ENCODE measurements around the gene ANKRD7.

ANKRD7 gene

GRCh38 chr7:118243695-118244094 lies 19.2 kb downstream of the ANKRD7 start:
- Histone ChIP-seq H3K27me3 (ENCODE audit: control insufficient read depth, insufficient read depth, low read length) (no peaks in the 10 kb centered on the region), H3K4me1 (ENCODE audit: control insufficient read depth, low read depth, low read length) (peaks cover 6% of the 10 kb centered on the region), H3K9ac (ENCODE audit: low read length) (no peak overlapping the region), H3K4me3 (ENCODE audit: low read length) (no peak overlapping the region), H3K36me3 (ENCODE audit: control insufficient read depth, low read depth, low read length) (no peaks in the 10 kb centered on the region), H3K9me3 (ENCODE audit: control insufficient read depth, low read depth, low read length) (no peaks in the 10 kb centered on the region), H3K27ac (ENCODE audit: low read length) (no peak overlapping the region)

GRCh38 chr7:118245267-118246040 lies 20.9 kb downstream of the ANKRD7 start:
- peaks cover 6% of the 10 kb centered on the region for H3K4me1 ChIP-seq (ENCODE audit: control insufficient read depth, low read depth, low read length)
- no peaks in the 10 kb centered on the region for H3K27me3 ChIP-seq (ENCODE audit: control insufficient read depth, insufficient read depth, low read length)
- no peak overlapping the region for H3K4me3 ChIP-seq (ENCODE audit: low read length)
- no peak overlapping the region for H3K9ac ChIP-seq (ENCODE audit: low read length)
- no peak overlapping the region for H3K27ac ChIP-seq (ENCODE audit: low read length)
- no peaks in the 10 kb centered on the region for H3K9me3 ChIP-seq (ENCODE audit: control insufficient read depth, low read depth, low read length)
- H3K36me3 ChIP-seq (ENCODE audit: control insufficient read depth, low read depth, low read length): no peaks in the 10 kb centered on the region

- H3K36me3 ChIP-seq (ENCODE audit: control insufficient read depth, low read depth, low read length): no peaks in the 10 kb centered on the region
- peaks cover 4% of the 10 kb centered on the region for H3K4me1 ChIP-seq (ENCODE audit: control insufficient read depth, low read depth, low read length)
- no peak overlapping the region for H3K9ac ChIP-seq (ENCODE audit: low read length)
- H3K27ac ChIP-seq (ENCODE audit: low read length): no peak overlapping the region
- no peak overlapping the region for H3K4me3 ChIP-seq (ENCODE audit: low read length)
- no peaks in the 10 kb centered on the region for H3K9me3 ChIP-seq (ENCODE audit: control insufficient read depth, low read depth, low read length)
- no peaks in the 10 kb centered on the region for H3K27me3 ChIP-seq (ENCODE audit: control insufficient read depth, insufficient read depth, low read length)
These were observed 26.5 kb downstream of the ANKRD7 start for GRCh38 chr7:118250860-118251494.

- no peak overlapping the region for H3K4me3 ChIP-seq (ENCODE audit: low read length)
- H3K4me1 ChIP-seq (ENCODE audit: control insufficient read depth, low read depth, low read length): peaks cover 4% of the 10 kb centered on the region
These were observed 27.6 kb downstream of the ANKRD7 start for GRCh38 chr7:118252087-118252486.

GRCh38 chr7:118259115-118259514 lies 34.6 kb downstream of the ANKRD7 start:
- Histone ChIP-seq H3K4me3 (ENCODE audit: low read length) (no peak overlapping the region), H3K9me3 (ENCODE audit: control insufficient read depth, low read depth, low read length) (no peaks in the 10 kb centered on the region), H3K27me3 (ENCODE audit: control insufficient read depth, insufficient read depth, low read length) (no peaks in the 10 kb centered on the region), H3K4me1 (ENCODE audit: control insufficient read depth, low read depth, low read length) (no peaks in the 10 kb centered on the region), H3K9ac (ENCODE audit: low read length) (no peak overlapping the region), H3K27ac (ENCODE audit: low read length) (no peak overlapping the region), H3K36me3 (ENCODE audit: control insufficient read depth, low read depth, low read length) (no peaks in the 10 kb centered on the region)

More at GRCh38 chr7:118252087-118252486, 27.6 kb downstream of the ANKRD7 start:
- Histone ChIP-seq H3K36me3 (ENCODE audit: control insufficient read depth, low read depth, low read length) (no peaks in the 10 kb centered on the region), H3K27me3 (ENCODE audit: control insufficient read depth, insufficient read depth, low read length) (no peaks in the 10 kb centered on the region), H3K9me3 (ENCODE audit: control insufficient read depth, low read depth, low read length) (no peaks in the 10 kb centered on the region), H3K27ac (ENCODE audit: low read length) (no peak overlapping the region), H3K9ac (ENCODE audit: low read length) (no peak overlapping the region)

- H3K4me3 ChIP-seq (ENCODE audit: low read length): no peak overlapping the region
- no peak overlapping the region for H3K27ac ChIP-seq (ENCODE audit: low read length)
- no peaks in the 10 kb centered on the region for H3K9me3 ChIP-seq (ENCODE audit: control insufficient read depth, low read depth, low read length)
- H3K36me3 ChIP-seq (ENCODE audit: control insufficient read depth, low read depth, low read length): no peaks in the 10 kb centered on the region
- H3K27me3 ChIP-seq (ENCODE audit: control insufficient read depth, insufficient read depth, low read length): no peaks in the 10 kb centered on the region
- no peaks in the 10 kb centered on the region for H3K4me1 ChIP-seq (ENCODE audit: control insufficient read depth, low read depth, low read length)
- no peak overlapping the region for H3K9ac ChIP-seq (ENCODE audit: low read length)
These were observed 40.3 kb downstream of the ANKRD7 start for GRCh38 chr7:118264836-118265235.

- no peak overlapping the region for H3K9ac ChIP-seq (ENCODE audit: low read length)
- H3K27ac ChIP-seq (ENCODE audit: low read length): no peak overlapping the region
- H3K4me3 ChIP-seq (ENCODE audit: low read length): no peak overlapping the region
- H3K27me3 ChIP-seq (ENCODE audit: control insufficient read depth, insufficient read depth, low read length): no peaks in the 10 kb centered on the region
- H3K36me3 ChIP-seq (ENCODE audit: control insufficient read depth, low read depth, low read length): no peaks in the 10 kb centered on the region
- no peaks in the 10 kb centered on the region for H3K4me1 ChIP-seq (ENCODE audit: control insufficient read depth, low read depth, low read length)
- H3K9me3 ChIP-seq (ENCODE audit: control insufficient read depth, low read depth, low read length): no peaks in the 10 kb centered on the region
These were observed 56.0 kb downstream of the ANKRD7 start for GRCh38 chr7:118280319-118281012.

GRCh38 chr7:118281196-118281595 lies 56.7 kb downstream of the ANKRD7 start:
- H3K27ac ChIP-seq (ENCODE audit: low read length): no peak overlapping the region
- H3K27me3 ChIP-seq (ENCODE audit: control insufficient read depth, insufficient read depth, low read length): no peaks in the 10 kb centered on the region
- no peak overlapping the region for H3K9ac ChIP-seq (ENCODE audit: low read length)

GRCh38 chr7:118285358-118285757 lies 60.9 kb downstream of the ANKRD7 start:
- Histone ChIP-seq H3K36me3 (ENCODE audit: control insufficient read depth, low read depth, low read length) (no peaks in the 10 kb centered on the region), H3K9ac (ENCODE audit: low read length) (no peak overlapping the region), H3K4me3 (ENCODE audit: low read length) (no peak overlapping the region), H3K27ac (ENCODE audit: low read length) (no peak overlapping the region), H3K9me3 (ENCODE audit: control insufficient read depth, low read depth, low read length) (no peaks in the 10 kb centered on the region), H3K4me1 (ENCODE audit: control insufficient read depth, low read depth, low read length) (no peaks in the 10 kb centered on the region), H3K27me3 (ENCODE audit: control insufficient read depth, insufficient read depth, low read length) (no peaks in the 10 kb centered on the region)

More at GRCh38 chr7:118281196-118281595, 56.7 kb downstream of the ANKRD7 start:
- Histone ChIP-seq H3K9me3 (ENCODE audit: control insufficient read depth, low read depth, low read length) (no peaks in the 10 kb centered on the region), H3K4me3 (ENCODE audit: low read length) (no peak overlapping the region), H3K36me3 (ENCODE audit: control insufficient read depth, low read depth, low read length) (no peaks in the 10 kb centered on the region), H3K4me1 (ENCODE audit: control insufficient read depth, low read depth, low read length) (no peaks in the 10 kb centered on the region)

GRCh38 chr7:118286131-118286530 lies 61.6 kb downstream of the ANKRD7 start:
- no peaks in the 10 kb centered on the region for H3K4me1 ChIP-seq (ENCODE audit: control insufficient read depth, low read depth, low read length)
- H3K36me3 ChIP-seq (ENCODE audit: control insufficient read depth, low read depth, low read length): no peaks in the 10 kb centered on the region
- no peaks in the 10 kb centered on the region for H3K27me3 ChIP-seq (ENCODE audit: control insufficient read depth, insufficient read depth, low read length)
- H3K4me3 ChIP-seq (ENCODE audit: low read length): no peak overlapping the region
- no peak overlapping the region for H3K27ac ChIP-seq (ENCODE audit: low read length)
- H3K9me3 ChIP-seq (ENCODE audit: control insufficient read depth, low read depth, low read length): no peaks in the 10 kb centered on the region
- no peak overlapping the region for H3K9ac ChIP-seq (ENCODE audit: low read length)

- H3K9ac ChIP-seq (ENCODE audit: low read length): no peak overlapping the region
- H3K4me1 ChIP-seq (ENCODE audit: control insufficient read depth, low read depth, low read length): no peaks in the 10 kb centered on the region
- H3K36me3 ChIP-seq (ENCODE audit: control insufficient read depth, low read depth, low read length): no peaks in the 10 kb centered on the region
- no peaks in the 10 kb centered on the region for H3K9me3 ChIP-seq (ENCODE audit: control insufficient read depth, low read depth, low read length)
- H3K27me3 ChIP-seq (ENCODE audit: control insufficient read depth, insufficient read depth, low read length): no peaks in the 10 kb centered on the region
- no peak overlapping the region for H3K27ac ChIP-seq (ENCODE audit: low read length)
- H3K4me3 ChIP-seq (ENCODE audit: low read length): no peak overlapping the region
These were observed 63.6 kb downstream of the ANKRD7 start for GRCh38 chr7:118288098-118288497.

Data from iPS-18a (cell line).